ENCODE data around the gene GSTM5.
"Not testable (repeated sequence)": the region's sequence is repeated elsewhere in the genome, so short reads cannot be mapped to it uniquely, and the experiment has no call there.

Gene GSTM5

GRCh38 chr1:109711593-109712320 is at the start of gene GSTM5:
TSS of gene GSTM5 (plus strand) at chr1:109712251. CDS start at chr1:109712313, 62 bp downstream.
- not testable (repeated sequence) for DNase-seq

- no peak for DNase-seq
Measured at GRCh38 chr1:109664671-109665070, 47.4 kb upstream of the GSTM5 start.

- peak; percentile 45 for DNase-seq
Measured at GRCh38 chr1:109667452-109668122, 44.5 kb upstream of the GSTM5 start, which contains the start of gene GSTM2. TSS of gene GSTM2 (plus strand) at chr1:109668057. CDS start at chr1:109668116, 59 bp downstream.

GRCh38 chr1:109668123-109668775 is 43.8 kb upstream of the GSTM5 start:
- DNase-seq: no peak

- no peak for DNase-seq
Measured at GRCh38 chr1:109669246-109669948, 42.7 kb upstream of the GSTM5 start.

- DNase-seq: not testable (repeated sequence)
Measured at GRCh38 chr1:109669949-109670302, 42.1 kb upstream of the GSTM5 start.

GRCh38 chr1:109671067-109671466 is 41.0 kb upstream of the GSTM5 start:
- no peak for DNase-seq

- DNase-seq: not testable (repeated sequence)
Measured at GRCh38 chr1:109673861-109674260, 38.2 kb upstream of the GSTM5 start.

GRCh38 chr1:109676683-109677381 is 35.2 kb upstream of the GSTM5 start:
- DNase-seq: not testable (repeated sequence)

GRCh38 chr1:109677459-109677858 is 34.6 kb upstream of the GSTM5 start:
- no peak for DNase-seq

- DNase-seq: not testable (repeated sequence)
Measured at GRCh38 chr1:109678637-109679036, 33.4 kb upstream of the GSTM5 start.

- not testable (repeated sequence) for DNase-seq
Measured at GRCh38 chr1:109684777-109685176, 27.3 kb upstream of the GSTM5 start.

GRCh38 chr1:109685399-109685798 is 26.7 kb upstream of the GSTM5 start:
- DNase-seq: not testable (repeated sequence)

GRCh38 chr1:109685890-109686289 is 26.2 kb upstream of the GSTM5 start:
- DNase-seq: not testable (repeated sequence)

- not testable (repeated sequence) for DNase-seq
Measured at GRCh38 chr1:109687109-109687508, 24.9 kb upstream of the GSTM5 start.

- DNase-seq: no peak
Measured at GRCh38 chr1:109687641-109688499, 24.2 kb upstream of the GSTM5 start, which contains the start of gene GSTM1. TSS of gene GSTM1 (plus strand) at chr1:109687817. CDS start at chr1:109687874, 57 bp downstream.

- no peak for DNase-seq
Measured at GRCh38 chr1:109689844-109690405, 22.1 kb upstream of the GSTM5 start.

GRCh38 chr1:109691759-109692158 is 20.3 kb upstream of the GSTM5 start:
- no peak for DNase-seq

GRCh38 chr1:109694400-109694799 is 17.7 kb upstream of the GSTM5 start:
- not testable (repeated sequence) for DNase-seq

- not testable (repeated sequence) for DNase-seq
Measured at GRCh38 chr1:109695138-109695537, 16.9 kb upstream of the GSTM5 start.

GRCh38 chr1:109697066-109697465 is 15.0 kb upstream of the GSTM5 start:
- DNase-seq: no peak
